Activated effector memory CD4-positive, alpha-beta T cell treated with Interleukin-2 at 50 U/mL for 16 hours (primary cell): ENCODE data around the gene AOAH.

Experiments used
- DNase-seq: peaks from one replicate; pipeline ENCODE4 v3.0.0-alpha.2; 2020

The AOAH gene

GRCh38 chr7:36626111-36626510 is 98.2 kb downstream of the AOAH start:
- no peak for DNase-seq

GRCh38 chr7:36625247-36625646 is 99.0 kb downstream of the AOAH start:
- DNase-seq, result no peak

- no peak for DNase-seq
Observed at GRCh38 chr7:36623247-36623646, 101.0 kb downstream of the AOAH start.

GRCh38 chr7:36621396-36621795 is 102.9 kb downstream of the AOAH start:
- no peak for DNase-seq

GRCh38 chr7:36620166-36620708 is 104.1 kb downstream of the AOAH start:
- DNase-seq, result no peak

- DNase-seq, result no peak
Observed at GRCh38 chr7:36617408-36617807, 106.9 kb downstream of the AOAH start.

- DNase-seq, result no peak
Observed at GRCh38 chr7:36615852-36616540, 108.3 kb downstream of the AOAH start.

GRCh38 chr7:36614959-36615358 is 109.3 kb downstream of the AOAH start:
- no peak for DNase-seq

GRCh38 chr7:36613031-36613614 is 111.2 kb downstream of the AOAH start:
- no peak for DNase-seq

- DNase-seq, result no peak
Observed at GRCh38 chr7:36611703-36612102, 112.6 kb downstream of the AOAH start.

- DNase-seq, result no peak
Observed at GRCh38 chr7:36607721-36608095, 116.6 kb downstream of the AOAH start.

- no peak for DNase-seq
Observed at GRCh38 chr7:36606976-36607720, 117.1 kb downstream of the AOAH start.

GRCh38 chr7:36606153-36606975 is 117.9 kb downstream of the AOAH start:
- DNase-seq, result no peak

GRCh38 chr7:36605261-36606051 is 118.8 kb downstream of the AOAH start:
- no peak for DNase-seq

- DNase-seq, result no peak
Observed at GRCh38 chr7:36604806-36605205, 119.5 kb downstream of the AOAH start.

- no peak for DNase-seq
Observed at GRCh38 chr7:36602934-36603887, 121.1 kb downstream of the AOAH start.

GRCh38 chr7:36602511-36602910 is 121.8 kb downstream of the AOAH start:
- DNase-seq, result no peak

- no peak for DNase-seq
Observed at GRCh38 chr7:36601601-36602000, 122.7 kb downstream of the AOAH start.

GRCh38 chr7:36600869-36601530 is 123.3 kb downstream of the AOAH start:
- DNase-seq, result no peak

GRCh38 chr7:36600314-36600682 is 124.0 kb downstream of the AOAH start:
- no peak for DNase-seq
